Nephron progenitor cell (in vitro differentiated cells): ENCODE results near the gene FRS3.

Experiments
- DNase-seq: peaks from one replicate; pipeline ENCODE4 v3.0.0; 2021
- H3K27ac Mint-ChIP-seq: 2 replicates; pipeline ENCODE4 v1.8.0; 2021; ENCODE audit warnings: mild to moderate bottlenecking, moderate library complexity, mixed read lengths
- H3K27me3 Mint-ChIP-seq: 2 replicates; pipeline ENCODE4 v1.8.0; 2021; ENCODE audit warnings: mild to moderate bottlenecking, low read depth, mixed read lengths; ENCODE audit not compliant: poor library complexity
- H3K36me3 Mint-ChIP-seq: 2 replicates; pipeline ENCODE4 v1.8.0; 2021; ENCODE audit warnings: low read depth, mixed read lengths
- H3K4me1 Mint-ChIP-seq: 2 replicates; pipeline ENCODE4 v1.8.0; 2021; ENCODE audit warnings: mixed read lengths
- H3K4me3 Mint-ChIP-seq: 2 replicates; pipeline ENCODE4 v1.8.0; 2021; ENCODE audit warnings: mild to moderate bottlenecking, moderate library complexity, mixed read lengths
- H3K9me3 Mint-ChIP-seq: 2 replicates; pipeline ENCODE4 v1.8.0; 2021; ENCODE audit warnings: mild to moderate bottlenecking, moderate library complexity, mixed read lengths
- CTCF ChIP-seq: fragments of 200-600 bp; sonication (generic); IDR thresholded peaks from 2 replicates; pipeline ENCODE4 v1.5.0; 2021; ENCODE audit warnings: antibody characterized with exemption

Gene FRS3

GRCh38 chr6:41730531-41731436, 48.9 kb downstream of the FRS3 start:
- no peak overlapping the region for H3K4me3 Mint-ChIP-seq
- H3K9me3 Mint-ChIP-seq, result no peaks in the 10 kb centered on the region
- peaks cover 16% of the 10 kb centered on the region for H3K4me1 Mint-ChIP-seq
- no peaks in the 10 kb centered on the region for H3K36me3 Mint-ChIP-seq
- no peak for TF ChIP-seq CTCF
- H3K27ac Mint-ChIP-seq, result no peak overlapping the region
- peaks cover 24% of the 10 kb centered on the region for H3K27me3 Mint-ChIP-seq
- DNase-seq, result no peak

GRCh38 chr6:41729624-41730023, 50.1 kb downstream of the FRS3 start:
- peaks cover 24% of the 10 kb centered on the region for H3K27me3 Mint-ChIP-seq
- H3K36me3 Mint-ChIP-seq, result no peaks in the 10 kb centered on the region

GRCh38 chr6:41728954-41729353, 50.7 kb downstream of the FRS3 start:
- no peak for TF ChIP-seq CTCF
- H3K27me3 Mint-ChIP-seq, result peaks cover 24% of the 10 kb centered on the region
- DNase-seq, result no peak
- H3K4me1 Mint-ChIP-seq, result peaks cover 23% of the 10 kb centered on the region
- H3K27ac Mint-ChIP-seq, result no peak overlapping the region
- no peaks in the 10 kb centered on the region for H3K36me3 Mint-ChIP-seq
- no peaks in the 10 kb centered on the region for H3K9me3 Mint-ChIP-seq
- H3K4me3 Mint-ChIP-seq, result no peak overlapping the region

More at GRCh38 chr6:41729624-41730023, 50.1 kb downstream of the FRS3 start:
- DNase-seq, result no peak
- Mint-ChIP-seq H3K4me3 (no peak overlapping the region), H3K27ac (no peak overlapping the region), H3K4me1 (peaks cover 18% of the 10 kb centered on the region), H3K9me3 (no peaks in the 10 kb centered on the region)
- TF ChIP-seq CTCF, result no peak

GRCh38 chr6:41728073-41728936, 51.4 kb downstream of the FRS3 start:
- no peak for TF ChIP-seq CTCF
- Mint-ChIP-seq H3K4me3 (no peak overlapping the region), H3K9me3 (no peaks in the 10 kb centered on the region), H3K36me3 (no peaks in the 10 kb centered on the region), H3K4me1 (peaks cover 28% of the 10 kb centered on the region), H3K27me3 (peaks cover 24% of the 10 kb centered on the region), H3K27ac (no peak overlapping the region)
- DNase-seq, result no peak

GRCh38 chr6:41727705-41728072, 52.0 kb downstream of the FRS3 start:
- no peak overlapping the region for H3K27ac Mint-ChIP-seq
- no peak for TF ChIP-seq CTCF
- H3K4me3 Mint-ChIP-seq, result no peak overlapping the region

More at GRCh38 chr6:41727705-41728072, 52.0 kb downstream of the FRS3 start:
- Mint-ChIP-seq H3K36me3 (no peaks in the 10 kb centered on the region), H3K4me1 (peaks cover 28% of the 10 kb centered on the region), H3K27me3 (peaks cover 24% of the 10 kb centered on the region), H3K9me3 (no peaks in the 10 kb centered on the region)
- no peak for DNase-seq
